DND-41 (cell line): ENCODE results near the gene RALGPS1.

Experiments
- EZH2 ChIP-seq: IDR thresholded peaks from 3 replicates; pipeline ENCODE4 v1.6.1; 2012; ENCODE audit warnings: borderline replicate concordance, low read depth, mild to moderate bottlenecking, moderate library complexity, low read length, inconsistent platforms; ENCODE audit not compliant: severe bottlenecking
- TF ChIP-seq, protein P1 (sequence below): IDR thresholded peaks from 2 replicates; pipeline ENCODE4 v1.5.1; 2012; ENCODE audit warnings: borderline replicate concordance, low read length, moderate library complexity, mild to moderate bottlenecking; ENCODE audit not compliant: poor library complexity, severe bottlenecking; ENCODE audit errors: extremely low read depth

DNA sequence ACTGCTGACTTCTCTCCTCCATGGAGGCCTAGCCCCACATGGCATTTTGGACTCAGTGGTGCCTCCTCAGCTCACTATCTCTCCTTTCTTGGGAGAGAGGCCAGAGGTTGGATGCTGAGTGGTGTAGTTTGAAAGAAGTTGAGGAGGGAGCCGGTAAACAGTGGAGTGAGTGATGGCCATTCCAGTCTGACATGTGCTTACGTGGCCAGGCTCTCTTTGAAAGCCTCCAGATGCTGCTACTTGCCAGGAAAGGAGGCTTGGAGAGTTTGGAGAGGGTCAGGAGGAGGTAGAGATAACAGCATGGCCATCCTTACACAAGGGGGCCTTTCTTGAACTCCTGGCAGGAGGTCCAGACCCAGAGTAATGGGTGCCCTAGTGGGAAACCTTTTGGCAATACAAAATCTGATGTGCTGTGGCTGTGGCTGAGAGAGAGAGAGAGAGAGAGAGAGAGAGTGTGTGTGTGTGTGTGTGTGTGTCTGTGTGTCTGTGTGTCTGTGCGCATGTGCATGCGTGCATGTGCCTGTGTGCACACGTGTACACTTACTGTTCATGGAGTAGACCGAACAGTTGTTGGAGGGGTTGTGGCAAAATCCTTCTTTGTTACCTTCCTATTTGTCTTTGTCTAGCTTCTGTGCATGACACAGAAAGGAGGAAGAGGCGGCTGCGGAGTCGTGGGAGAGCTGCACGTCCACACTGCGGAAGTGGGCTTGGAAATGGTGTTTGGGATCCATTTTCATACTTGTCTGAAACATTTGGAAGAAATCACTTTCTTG is 37.8 kb downstream of the RALGPS1 start:
- TF ChIP-seq, protein P1, sequence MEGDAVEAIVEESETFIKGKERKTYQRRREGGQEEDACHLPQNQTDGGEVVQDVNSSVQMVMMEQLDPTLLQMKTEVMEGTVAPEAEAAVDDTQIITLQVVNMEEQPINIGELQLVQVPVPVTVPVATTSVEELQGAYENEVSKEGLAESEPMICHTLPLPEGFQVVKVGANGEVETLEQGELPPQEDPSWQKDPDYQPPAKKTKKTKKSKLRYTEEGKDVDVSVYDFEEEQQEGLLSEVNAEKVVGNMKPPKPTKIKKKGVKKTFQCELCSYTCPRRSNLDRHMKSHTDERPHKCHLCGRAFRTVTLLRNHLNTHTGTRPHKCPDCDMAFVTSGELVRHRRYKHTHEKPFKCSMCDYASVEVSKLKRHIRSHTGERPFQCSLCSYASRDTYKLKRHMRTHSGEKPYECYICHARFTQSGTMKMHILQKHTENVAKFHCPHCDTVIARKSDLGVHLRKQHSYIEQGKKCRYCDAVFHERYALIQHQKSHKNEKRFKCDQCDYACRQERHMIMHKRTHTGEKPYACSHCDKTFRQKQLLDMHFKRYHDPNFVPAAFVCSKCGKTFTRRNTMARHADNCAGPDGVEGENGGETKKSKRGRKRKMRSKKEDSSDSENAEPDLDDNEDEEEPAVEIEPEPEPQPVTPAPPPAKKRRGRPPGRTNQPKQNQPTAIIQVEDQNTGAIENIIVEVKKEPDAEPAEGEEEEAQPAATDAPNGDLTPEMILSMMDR: no peak
- TF ChIP-seq EZH2: no peak
